Gastroesophageal sphincter (tissue), 4 donors: Measurements from ENCODE around the gene S100A4. TPM values are rescaled to one million over a fixed set of nuclear protein-coding genes. Genes with fewer than 3 reads are reported as not detected.
"Not testable (repeated sequence)": the region's sequence is repeated elsewhere in the genome, so short reads cannot be mapped to it uniquely, and the experiment has no call there.

Experiments used
- ATAC-seq: fragments of 150-250 bp; one replicate; pipeline ENCODE4 v1.9.1; 2016; ENCODE audit warnings: mild to moderate bottlenecking, moderate library complexity
- H3K27ac ChIP-seq, 4 donors: fragments of 200-600 bp; sonication (generic) in 3 of 4; 1 replicate in 3 of 4; 2 replicates in 1 of 4; pipeline ENCODE4 v1.5.1; 2016 to 2019
- H3K27me3 ChIP-seq: fragments of 200-600 bp; sonication (generic); one replicate; pipeline ENCODE4 v1.5.1; 2019
- H3K36me3 ChIP-seq, 2 donors: fragments of 200-600 bp; sonication (generic); one replicate each; pipeline ENCODE4 v1.5.1; 2019; ENCODE audit warnings: control low read depth in 1 of 2
- H3K4me1 ChIP-seq, 3 donors: fragments of 200-600 bp; sonication (generic); 1 replicate in 2 of 3; 2 replicates in 1 of 3; pipeline ENCODE4 v1.5.1; 2016 to 2019; ENCODE audit warnings: control low read depth in 2 of 3
- H3K4me3 ChIP-seq, 2 donors: fragments of 200-600 bp; sonication (generic); one replicate each; pipeline ENCODE4 v1.5.1; 2019; ENCODE audit warnings: mild to moderate bottlenecking in 1 of 2, moderate library complexity in 1 of 2
- H3K9me3 ChIP-seq, 3 donors: fragments of 200-600 bp; sonication (generic); one replicate each; pipeline ENCODE4 v1.5.1; 2017 to 2019; ENCODE audit warnings: control low read depth in 2 of 3
- CTCF ChIP-seq, 4 experiments: fragments of 200-600 bp in 2 of 4; fragments of 450-650 bp in 2 of 4; sonication (generic) in 1 of 4; IDR thresholded peaks; one replicate each; pipeline ENCODE4 v1.5.1; 2017 to 2019; ENCODE audit warnings: antibody characterized with exemption in 4 of 4, mild to moderate bottlenecking in 2 of 4, moderate library complexity in 2 of 4
- EP300 ChIP-seq: sonication (generic); formaldehyde crosslinking; IDR thresholded peaks from one replicate; pipeline ENCODE4 v1.6.1; 2017; ENCODE audit warnings: antibody characterized with exemption, mild to moderate bottlenecking
- POLR2A ChIP-seq, 2 donors: fragments of 450-650 bp; IDR thresholded peaks; one replicate each; pipeline ENCODE4 v1.6.1; 2017; ENCODE audit warnings: antibody characterized with exemption in 2 of 2, mild to moderate bottlenecking in 2 of 2, moderate library complexity in 1 of 2
- POLR2AphosphoS5 ChIP-seq: sonication (generic); formaldehyde crosslinking; IDR thresholded peaks from one replicate; pipeline ENCODE4 v1.6.1; 2017; ENCODE audit warnings: antibody characterized with exemption
- WGBS, 2 donors: methylation state at CpG; one replicate each; pipeline ENCODE4 v1.1.5; 2018; ENCODE audit warnings: low coverage in 1 of 2; 5-methylcytosine and 5-hydroxymethylcytosine counted together
- total RNA-seq, 4 donors: library from RNA; depleted of rRNA; stranded (reverse); fragments of >200 nt; gene quantifications; one replicate each; pipeline ENCODE4 v1.1.0, GENCODE V29; 2016

Gene S100A4
- total RNA-seq, 4 donors from 2014 or later: 135 to 345 (median 259) TPM

GRCh38 chr1:153578490-153578889 is 32.9 kb upstream of the S100A4 start:
- no peak for ATAC-seq

GRCh38 chr1:153577624-153578051 is 32.0 kb upstream of the S100A4 start:
- TF ChIP-seq POLR2AphosphoS5 (no peak), EP300 (no peak), POLR2A (IDR thresholded peaks at IDR 0.05) (no peak), CTCF (IDR thresholded peaks at IDR 0.05) (no peak)
- 65 to 79% methylated on average over 6 to 9 of the region's 9 CpGs for WGBS, 2 donors
- no peak for ATAC-seq

More at GRCh38 chr1:153578490-153578889, 32.9 kb upstream of the S100A4 start:
- H3K4me1 ChIP-seq: no peaks in the 10 kb centered on the region
- TF ChIP-seq CTCF (IDR thresholded peaks at IDR 0.05) (no peak), EP300 (no peak), POLR2A (IDR thresholded peaks at IDR 0.05) (no peak), POLR2AphosphoS5 (no peak)
- H3K36me3 ChIP-seq: no peaks in the 10 kb centered on the region
- no peak overlapping the region for H3K27ac ChIP-seq
- H3K27me3 ChIP-seq: no peaks in the 10 kb centered on the region
- no peak overlapping the region for H3K4me3 ChIP-seq
- H3K9me3 ChIP-seq: no peaks in the 10 kb centered on the region

GRCh38 chr1:153577138-153577537 is 31.5 kb upstream of the S100A4 start:
- no peaks in the 10 kb centered on the region for H3K36me3 ChIP-seq
- H3K27me3 ChIP-seq: no peaks in the 10 kb centered on the region
- WGBS, 2 donors: 68 to 70% methylated on average over 4 of the region's 4 CpGs

More at GRCh38 chr1:153577624-153578051, 32.0 kb upstream of the S100A4 start:
- no peak overlapping the region for H3K4me3 ChIP-seq
- H3K4me1 ChIP-seq: peaks cover 0 to 7% (median 0%) of the 10 kb centered on the region in 3 donors
- H3K27me3 ChIP-seq: no peaks in the 10 kb centered on the region
- H3K27ac ChIP-seq: no peak overlapping the region
- H3K36me3 ChIP-seq: no peaks in the 10 kb centered on the region
- no peaks in the 10 kb centered on the region for H3K9me3 ChIP-seq

GRCh38 chr1:153575497-153575896 is 29.9 kb upstream of the S100A4 start:
- not testable (repeated sequence) for H3K36me3 ChIP-seq, H3K27ac ChIP-seq, H3K9me3 ChIP-seq, H3K27me3 ChIP-seq, H3K4me3 ChIP-seq, ATAC-seq
- H3K4me1 ChIP-seq: peaks cover 0 to 15% (median 0%) of the 10 kb centered on the region in 3 donors
- 94 to 100% methylated on average over 4 to 7 of the region's 10 CpGs for WGBS, 2 donors

More at GRCh38 chr1:153577138-153577537, 31.5 kb upstream of the S100A4 start:
- TF ChIP-seq CTCF (IDR thresholded peaks at IDR 0.05) (no peak), POLR2A (IDR thresholded peaks at IDR 0.05) (no peak), EP300 (no peak), POLR2AphosphoS5 (no peak)
- ATAC-seq: no peak
- H3K4me1 ChIP-seq: peaks cover 0 to 12% (median 0%) of the 10 kb centered on the region in 3 donors
- no peak overlapping the region for H3K27ac ChIP-seq
- H3K4me3 ChIP-seq: no peak overlapping the region
- no peaks in the 10 kb centered on the region for H3K9me3 ChIP-seq

GRCh38 chr1:153575081-153575491 is 29.5 kb upstream of the S100A4 start:
- H3K27me3 ChIP-seq, ATAC-seq, H3K4me3 ChIP-seq, H3K27ac ChIP-seq, H3K36me3 ChIP-seq, H3K9me3 ChIP-seq: not testable (repeated sequence)
- no CpG with 5 or more reads among the region's 35 CpGs for WGBS, 2 donors
- peaks cover 0 to 15% (median 0%) of the 10 kb centered on the region in 3 donors for H3K4me1 ChIP-seq

GRCh38 chr1:153573351-153573750 is 27.7 kb upstream of the S100A4 start:
- Histone ChIP-seq H3K36me3 (no peaks in the 10 kb centered on the region), H3K4me1 (peaks cover 0 to 22% (median 4%) of the 10 kb centered on the region in 3 donors), H3K27me3 (no peaks in the 10 kb centered on the region), H3K27ac (peak overlapping the region in 3 of 4 donors; percentile 55 to 70 (median 62)), H3K4me3 (no peak overlapping the region), H3K9me3 (no peaks in the 10 kb centered on the region)
- TF ChIP-seq POLR2A (IDR thresholded peaks at IDR 0.05) (no peak), CTCF (IDR thresholded peaks at IDR 0.05) (no peak), EP300 (no peak), POLR2AphosphoS5 (no peak)
- no peak for ATAC-seq
- 53 to 100% methylated on average over 1 to 3 of the region's 3 CpGs for WGBS, 2 donors
